Astrocyte (in vitro differentiated cells and primary cell): ENCODE results near the gene FLCN. TPM values are rescaled to one million over a fixed set of nuclear protein-coding genes. Genes with fewer than 3 reads are reported as not detected.

ENCODE experiments used
- DNase-seq: peaks from one replicate; pipeline ENCODE4 v3.0.0-alpha.2; 2010; ENCODE audit warnings: low read depth
- FAIRE-seq: peaks from 2 replicates; lab custom pipeline; 2011; peaks lifted over from hg19 to GRCh38; lab: Jason Lieb, UNC
- H2AFZ ChIP-seq: 2 replicates; pipeline ENCODE4 v1.6.0; 2012; ENCODE audit warnings: low read depth, low read length, inconsistent platforms
- H3K27ac ChIP-seq: 2 replicates; pipeline ENCODE4 v1.5.1; 2011; ENCODE audit warnings: low read depth, low read length, inconsistent platforms
- H3K27me3 ChIP-seq: 2 replicates; pipeline ENCODE4 v1.6.0; 2011; ENCODE audit warnings: low read length, inconsistent platforms; ENCODE audit not compliant: insufficient read depth
- H3K36me3 ChIP-seq: 2 replicates; pipeline ENCODE4 v1.5.1; 2011; ENCODE audit warnings: low read length, inconsistent platforms; ENCODE audit not compliant: insufficient read depth
- H3K4me1 ChIP-seq: 2 replicates; pipeline ENCODE4 v1.5.1; 2011; ENCODE audit warnings: low read length, inconsistent platforms; ENCODE audit not compliant: insufficient read depth
- H3K4me2 ChIP-seq: 2 replicates; pipeline ENCODE4 v1.6.0; 2012; ENCODE audit warnings: low read length, inconsistent platforms
- H3K4me3 ChIP-seq: 2 replicates; pipeline ENCODE4 v1.5.1; 2011; ENCODE audit warnings: low read depth, mild to moderate bottlenecking, low read length, inconsistent platforms; ENCODE audit not compliant: insufficient read depth
- H3K79me2 ChIP-seq: 2 replicates; pipeline ENCODE4 v1.6.0; 2012; ENCODE audit warnings: mild to moderate bottlenecking, low read length, inconsistent platforms; ENCODE audit not compliant: insufficient read depth
- H3K9ac ChIP-seq: 2 replicates; pipeline ENCODE4 v1.6.0; 2012; ENCODE audit warnings: mild to moderate bottlenecking, low read length, inconsistent platforms
- H3K9me3 ChIP-seq: 2 replicates; pipeline ENCODE4 v1.5.1; 2012; ENCODE audit warnings: low read depth, mild to moderate bottlenecking, low read length, inconsistent platforms; ENCODE audit not compliant: insufficient read depth
- H4K20me1 ChIP-seq: 2 replicates; pipeline ENCODE4 v1.6.0; 2012; ENCODE audit warnings: low read length, inconsistent platforms; ENCODE audit not compliant: insufficient read depth
- H3K27ac Mint-ChIP-seq: one replicate; pipeline ENCODE4 v1.8.0; 2021; ENCODE audit warnings: mild to moderate bottlenecking, mixed read lengths; ENCODE audit not compliant: unreplicated experiment
- H3K27me3 Mint-ChIP-seq: one replicate; pipeline ENCODE4 v1.8.0; 2021; ENCODE audit warnings: low read depth, mixed read lengths; ENCODE audit not compliant: unreplicated experiment
- H3K36me3 Mint-ChIP-seq: one replicate; pipeline ENCODE4 v1.8.0; 2021; ENCODE audit warnings: low read depth, mixed read lengths; ENCODE audit not compliant: unreplicated experiment
- H3K4me1 Mint-ChIP-seq: one replicate; pipeline ENCODE4 v1.8.0; 2021; ENCODE audit warnings: low read depth, mixed read lengths; ENCODE audit not compliant: unreplicated experiment
- H3K4me3 Mint-ChIP-seq: one replicate; pipeline ENCODE4 v1.8.0; 2021; ENCODE audit warnings: mild to moderate bottlenecking, moderate library complexity, mixed read lengths; ENCODE audit not compliant: unreplicated experiment
- H3K9me3 Mint-ChIP-seq: one replicate; pipeline ENCODE4 v1.8.0; 2021; ENCODE audit warnings: mild to moderate bottlenecking, mixed read lengths; ENCODE audit not compliant: unreplicated experiment
- EZH2 ChIP-seq: IDR thresholded peaks from 2 replicates; pipeline ENCODE4 v1.6.1; 2012; ENCODE audit warnings: mild to moderate bottlenecking, low read length, inconsistent platforms; ENCODE audit not compliant: insufficient read depth
- total RNA-seq: library from RNA; stranded (reverse); gene quantifications from 2 replicates; pipeline ENCODE4 v1.2.1, GENCODE V29; 2021
- TF ChIP-seq, protein P1 (sequence below): IDR thresholded peaks from 2 replicates; pipeline ENCODE4 v1.5.1; 2011; ENCODE audit warnings: low read depth, mild to moderate bottlenecking, inconsistent platforms, low read length, moderate library complexity; ENCODE audit not compliant: insufficient read depth

FLCN gene
- total RNA-seq, 1 donor from 2014 or later = 40.0 TPM

DNA sequence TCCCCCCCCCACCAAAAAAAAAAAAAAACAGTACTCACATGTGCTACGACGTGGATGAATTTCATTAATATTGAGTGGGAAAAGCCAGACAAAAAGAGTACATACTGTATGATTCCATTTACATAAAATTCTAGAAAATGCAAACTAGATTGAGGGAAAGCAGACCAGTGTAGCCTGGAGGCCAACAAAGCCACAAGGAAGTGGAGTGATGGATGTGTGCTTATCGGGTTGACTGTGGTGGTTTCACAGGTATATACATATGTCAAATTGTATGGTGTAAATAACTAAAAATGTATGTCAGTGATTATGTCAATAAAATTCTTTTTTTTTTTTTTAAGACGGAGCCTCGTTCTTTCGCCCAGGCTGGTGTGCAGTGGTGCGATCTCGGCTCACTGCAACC lies 29.0 kb downstream of the FLCN start:
- no peak overlapping the region for H3K27ac Mint-ChIP-seq
- no peak overlapping the region for H2AFZ ChIP-seq
- DNase-seq (no peak), FAIRE-seq (no peak)
- no peak overlapping the region for H3K9ac ChIP-seq
- H3K9me3 ChIP-seq = no peaks in the 10 kb centered on the region
- no peak overlapping the region for H3K27ac ChIP-seq
- no peaks in the 10 kb centered on the region for H3K79me2 ChIP-seq
- H3K36me3 Mint-ChIP-seq = peaks cover 6% of the 10 kb centered on the region
- H3K36me3 ChIP-seq = peaks cover 6% of the 10 kb centered on the region
- H3K4me2 ChIP-seq = no peak overlapping the region
- no peaks in the 10 kb centered on the region for H3K27me3 ChIP-seq
- H3K9me3 Mint-ChIP-seq = no peaks in the 10 kb centered on the region
- peaks cover 22% of the 10 kb centered on the region for H3K4me1 ChIP-seq
- TF ChIP-seq EZH2 = no peak
- TF ChIP-seq, protein P1, sequence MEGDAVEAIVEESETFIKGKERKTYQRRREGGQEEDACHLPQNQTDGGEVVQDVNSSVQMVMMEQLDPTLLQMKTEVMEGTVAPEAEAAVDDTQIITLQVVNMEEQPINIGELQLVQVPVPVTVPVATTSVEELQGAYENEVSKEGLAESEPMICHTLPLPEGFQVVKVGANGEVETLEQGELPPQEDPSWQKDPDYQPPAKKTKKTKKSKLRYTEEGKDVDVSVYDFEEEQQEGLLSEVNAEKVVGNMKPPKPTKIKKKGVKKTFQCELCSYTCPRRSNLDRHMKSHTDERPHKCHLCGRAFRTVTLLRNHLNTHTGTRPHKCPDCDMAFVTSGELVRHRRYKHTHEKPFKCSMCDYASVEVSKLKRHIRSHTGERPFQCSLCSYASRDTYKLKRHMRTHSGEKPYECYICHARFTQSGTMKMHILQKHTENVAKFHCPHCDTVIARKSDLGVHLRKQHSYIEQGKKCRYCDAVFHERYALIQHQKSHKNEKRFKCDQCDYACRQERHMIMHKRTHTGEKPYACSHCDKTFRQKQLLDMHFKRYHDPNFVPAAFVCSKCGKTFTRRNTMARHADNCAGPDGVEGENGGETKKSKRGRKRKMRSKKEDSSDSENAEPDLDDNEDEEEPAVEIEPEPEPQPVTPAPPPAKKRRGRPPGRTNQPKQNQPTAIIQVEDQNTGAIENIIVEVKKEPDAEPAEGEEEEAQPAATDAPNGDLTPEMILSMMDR = no peak
- H4K20me1 ChIP-seq = peaks cover 19% of the 10 kb centered on the region
- H3K4me3 Mint-ChIP-seq = no peak overlapping the region
- peaks cover 11% of the 10 kb centered on the region for H3K27me3 Mint-ChIP-seq
- H3K4me3 ChIP-seq = no peak overlapping the region
- H3K4me1 Mint-ChIP-seq = no peaks in the 10 kb centered on the region

DNA sequence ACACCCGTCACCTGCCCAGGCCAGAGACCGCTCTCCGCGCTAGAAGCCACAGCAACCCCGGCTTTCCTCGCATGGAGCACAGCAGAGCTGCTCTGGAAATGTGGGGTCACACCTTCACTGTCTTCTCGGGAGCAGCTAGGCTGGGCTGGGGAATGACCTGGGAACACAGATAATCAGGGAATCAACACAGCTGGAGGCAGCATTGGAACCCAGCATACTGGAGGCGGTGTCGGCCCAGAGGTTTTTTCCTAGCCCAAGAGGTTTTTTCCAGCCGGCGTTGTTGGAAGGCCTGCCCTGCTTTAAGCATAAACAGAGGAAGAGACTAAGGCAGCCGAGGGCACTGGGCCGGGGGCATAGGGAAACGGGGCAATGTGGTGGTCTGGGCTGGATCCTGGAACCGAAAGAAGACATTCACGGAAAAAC lies 30.0 kb downstream of the FLCN start:
- Histone ChIP-seq H3K4me3 (no peak overlapping the region), H3K27ac (no peak overlapping the region), H3K9me3 (no peaks in the 10 kb centered on the region), H3K4me1 (peaks cover 22% of the 10 kb centered on the region), H4K20me1 (peaks cover 19% of the 10 kb centered on the region), H3K9ac (no peak overlapping the region), H3K4me2 (no peak overlapping the region), H2AFZ (no peak overlapping the region), H3K36me3 (no peaks in the 10 kb centered on the region), H3K27me3 (no peaks in the 10 kb centered on the region), H3K79me2 (no peaks in the 10 kb centered on the region)
- no peak overlapping the region for H3K4me3 Mint-ChIP-seq
- H3K27me3 Mint-ChIP-seq = peaks cover 13% of the 10 kb centered on the region
- no peak overlapping the region for H3K27ac Mint-ChIP-seq
- FAIRE-seq (no peak), DNase-seq (no peak)
- H3K4me1 Mint-ChIP-seq = no peaks in the 10 kb centered on the region
- peaks cover 9% of the 10 kb centered on the region for H3K36me3 Mint-ChIP-seq
- H3K9me3 Mint-ChIP-seq = no peaks in the 10 kb centered on the region
- no peak for TF ChIP-seq EZH2
- TF ChIP-seq, protein P1 = no peak

DNA sequence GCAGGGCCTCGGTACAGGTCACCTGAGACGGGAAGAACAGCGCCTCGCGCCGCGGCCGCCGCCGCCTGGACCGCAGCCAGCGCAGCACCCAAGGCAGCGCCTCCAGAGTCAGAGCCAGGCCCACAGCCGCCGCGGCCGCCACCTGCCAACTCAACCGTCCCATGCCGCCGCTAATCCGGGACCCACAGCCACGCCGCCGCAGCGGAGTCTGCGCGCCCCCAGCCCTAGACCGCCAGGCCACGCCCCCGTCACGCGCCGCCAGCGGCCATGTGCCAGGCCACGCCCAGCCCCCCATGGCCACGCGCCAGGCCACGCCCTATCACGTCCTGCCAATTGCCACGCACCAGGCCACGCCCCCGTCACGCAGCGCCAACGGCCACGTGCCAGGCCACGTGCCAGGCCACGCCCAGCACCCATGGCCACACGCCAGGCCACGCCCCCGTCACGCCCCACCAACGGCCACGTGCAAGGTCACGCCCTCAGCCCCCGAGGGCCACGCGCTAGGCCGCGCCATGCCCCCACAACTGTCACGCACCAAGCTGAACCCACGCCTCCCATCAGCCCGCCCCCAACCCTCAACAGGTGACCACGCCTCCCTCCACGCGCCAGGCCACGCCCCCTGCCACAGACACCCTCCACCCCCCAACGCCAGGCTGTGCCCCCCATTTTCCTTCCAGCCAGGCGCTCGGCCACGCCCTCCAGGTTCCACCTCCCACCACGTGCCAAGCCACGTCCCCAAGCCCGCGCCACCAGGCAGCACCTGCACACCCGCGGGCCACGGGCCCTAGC lies 30.6 kb downstream of the FLCN start, which contains the start of gene PLD6:
Gene PLD6 (minus strand): TSS at position 210 of the 789 bp plus-strand sequence. CDS start 47 bp downstream, at position 163.
- DNase-seq = peak; percentile 23
- Histone ChIP-seq H3K4me2 (peak within 1 kb of the TSS; percentile 93), H2AFZ (peak within 1 kb of the TSS; percentile 86), H3K27ac (no peak within 1 kb of the TSS), H3K4me3 (peak within 1 kb of the TSS; percentile 63), H3K79me2 (no peaks in the 10 kb centered on the region), H3K36me3 (no peaks in the 10 kb centered on the region), H3K4me1 (peaks cover 22% of the 10 kb centered on the region), H3K27me3 (no peaks in the 10 kb centered on the region), H3K9ac (peak within 1 kb of the TSS; percentile 76), H3K9me3 (no peaks in the 10 kb centered on the region), H4K20me1 (peaks cover 15% of the 10 kb centered on the region)
- no peak within 1 kb of the TSS for H3K4me3 Mint-ChIP-seq
- FAIRE-seq = no peak
- no peak within 1 kb of the TSS for H3K27ac Mint-ChIP-seq
- H3K27me3 Mint-ChIP-seq = peaks cover 13% of the 10 kb centered on the region
- no peaks in the 10 kb centered on the region for H3K9me3 Mint-ChIP-seq
- no peaks in the 10 kb centered on the region for H3K4me1 Mint-ChIP-seq
- peaks cover 9% of the 10 kb centered on the region for H3K36me3 Mint-ChIP-seq
- TF ChIP-seq, protein P1 = no peak
- TF ChIP-seq EZH2 = no peak
